ENCODE measurements around the gene PELI2.

DNA sequence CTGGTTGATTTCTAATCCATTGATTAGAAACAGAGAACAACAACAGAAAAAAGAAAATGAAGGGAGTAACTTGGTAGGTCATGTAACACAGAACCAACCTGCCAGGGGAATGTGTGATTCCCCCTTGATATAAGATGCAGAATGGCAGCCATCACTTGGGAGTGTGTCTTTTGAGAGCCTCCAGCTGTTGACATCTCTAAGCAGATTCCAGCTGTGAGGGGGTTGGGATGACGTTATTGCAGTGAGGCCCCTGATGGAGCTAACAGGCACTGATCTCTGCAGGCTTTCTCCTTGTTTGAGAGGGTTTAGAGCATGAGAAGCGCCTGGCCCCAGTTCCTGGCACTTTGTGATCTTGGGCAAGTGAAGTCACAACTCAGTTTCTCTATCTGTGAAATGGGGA, 124.9 kb downstream of the PELI2 start:
- TF ChIP-seq, protein P1, sequence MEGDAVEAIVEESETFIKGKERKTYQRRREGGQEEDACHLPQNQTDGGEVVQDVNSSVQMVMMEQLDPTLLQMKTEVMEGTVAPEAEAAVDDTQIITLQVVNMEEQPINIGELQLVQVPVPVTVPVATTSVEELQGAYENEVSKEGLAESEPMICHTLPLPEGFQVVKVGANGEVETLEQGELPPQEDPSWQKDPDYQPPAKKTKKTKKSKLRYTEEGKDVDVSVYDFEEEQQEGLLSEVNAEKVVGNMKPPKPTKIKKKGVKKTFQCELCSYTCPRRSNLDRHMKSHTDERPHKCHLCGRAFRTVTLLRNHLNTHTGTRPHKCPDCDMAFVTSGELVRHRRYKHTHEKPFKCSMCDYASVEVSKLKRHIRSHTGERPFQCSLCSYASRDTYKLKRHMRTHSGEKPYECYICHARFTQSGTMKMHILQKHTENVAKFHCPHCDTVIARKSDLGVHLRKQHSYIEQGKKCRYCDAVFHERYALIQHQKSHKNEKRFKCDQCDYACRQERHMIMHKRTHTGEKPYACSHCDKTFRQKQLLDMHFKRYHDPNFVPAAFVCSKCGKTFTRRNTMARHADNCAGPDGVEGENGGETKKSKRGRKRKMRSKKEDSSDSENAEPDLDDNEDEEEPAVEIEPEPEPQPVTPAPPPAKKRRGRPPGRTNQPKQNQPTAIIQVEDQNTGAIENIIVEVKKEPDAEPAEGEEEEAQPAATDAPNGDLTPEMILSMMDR (conservative IDR thresholded peaks at IDR 0.05 in 1 of 2, IDR thresholded peaks at IDR 0.05 in 1 of 2; ENCODE audit: low read depth in 1 of 2, low read length in 2 of 2), result no peak
- no peak for TF ChIP-seq EZH2 (IDR thresholded peaks at IDR 0.05; ENCODE audit: low read length, missing control alignments)
